Spleen (tissue), 11 donors: ENCODE results near the gene AGBL1. TPM values are rescaled to one million over a fixed set of nuclear protein-coding genes. Genes with fewer than 3 reads are reported as not detected.

Experiments
- DNase-seq: peaks from one replicate; pipeline ENCODE4 v3.0.0-alpha.2; 2020
- H3K27ac ChIP-seq, 8 donors: fragments of 200-600 bp; sonication (generic) in 7 of 8; 1 replicate in 4 of 8; 2 replicates in 4 of 8; pipeline versions ENCODE4 v1.5.0 to v1.8.0; 2016 to 2021; ENCODE audit warnings: inconsistent platforms in 4 of 8, mild to moderate bottlenecking in 4 of 8, moderate library complexity in 1 of 8
- H3K27me3 ChIP-seq, 7 donors: fragments of 200-600 bp; sonication (generic) in 6 of 7; replicated peaks in 1 of 7; 1 replicate in 4 of 7; 2 replicates in 3 of 7; pipeline versions ENCODE4 v1.5.0 to v1.8.0; 2016 to 2021; ENCODE audit warnings: inconsistent platforms in 3 of 7, mild to moderate bottlenecking in 1 of 7
- H3K36me3 ChIP-seq, 6 donors: fragments of 200-600 bp; sonication (generic) in 5 of 6; 1 replicate in 4 of 6; 2 replicates in 2 of 6; pipeline versions ENCODE4 v1.5.0 to v1.8.0; 2016 to 2021; ENCODE audit warnings: inconsistent platforms in 2 of 6
- H3K4me1 ChIP-seq, 6 donors: fragments of 200-600 bp; sonication (generic) in 5 of 6; 1 replicate in 3 of 6; 2 replicates in 3 of 6; pipeline versions ENCODE4 v1.5.0 to v1.8.0; 2016 to 2021; ENCODE audit warnings: inconsistent platforms in 3 of 6
- H3K4me3 ChIP-seq, 8 donors: fragments of 200-600 bp; sonication (generic) in 7 of 8; 1 replicate in 4 of 8; 2 replicates in 4 of 8; pipeline versions ENCODE4 v1.5.0 to v1.8.0; 2016 to 2021; ENCODE audit warnings: inconsistent platforms in 4 of 8, mild to moderate bottlenecking in 4 of 8, moderate library complexity in 2 of 8
- H3K9me3 ChIP-seq, 8 donors: fragments of 200-600 bp; sonication (generic) in 7 of 8; 1 replicate in 4 of 8; 2 replicates in 4 of 8; pipeline versions ENCODE4 v1.5.0 to v1.8.0; 2016 to 2021; ENCODE audit warnings: inconsistent platforms in 4 of 8
- POLR2A ChIP-seq, 3 donors: fragments of 450-650 bp; IDR thresholded peaks; one replicate each; pipeline ENCODE4 v1.5.1; 2017; ENCODE audit warnings: antibody characterized with exemption in 3 of 3, mild to moderate bottlenecking in 1 of 3
- POLR2AphosphoS5 ChIP-seq, 3 donors: sonication (generic); formaldehyde crosslinking; IDR thresholded peaks; one replicate each; pipeline ENCODE4 v1.5.1; 2017; ENCODE audit warnings: antibody characterized with exemption in 3 of 3
- WGBS, 5 donors: extraction: QIAGEN DNeasy Blood & Tissue Kit in 3 of 5; methylation state at CpG; one replicate each; pipeline versions ENCODE4 v1.1.5 to v1.1.7; 2013 to 2018; 5-methylcytosine and 5-hydroxymethylcytosine counted together
- intact Hi-C: fragments of 100-400 bp; cut with DNase I; formaldehyde crosslinking; loops from one replicate; pipeline ENCODE4 v1.15.0; 2023; ENCODE audit warnings: low total_unique reads
- polyA plus RNA-seq, 3 donors: library from polyadenylated mRNA; stranded (reverse); fragments of 200-250 nt; gene quantifications; one replicate each; pipeline ENCODE4 v1.2.1, GENCODE V29; 2013
- total RNA-seq, 7 donors: library from RNA; depleted of rRNA in 3 of 7; stranded (reverse); fragments of >200 nt in 3 of 7; fragmentation: NEBNext Ultra II Directional in 4 of 7; extraction: Animal tissue kit (Norgen Biotek cat#: 25700) in 4 of 7; gene quantifications; one replicate each; pipeline versions ENCODE4 v1.1.0 to v1.2.1, GENCODE V29; 2016 to 2021
- TF ChIP-seq, protein P1 (sequence below), 11 experiments: fragments of 200-600 bp in 7 of 11; fragments of 450-650 bp in 4 of 11; sonication (generic) in 4 of 11; IDR thresholded peaks in 8 of 11; conservative IDR thresholded peaks in 3 of 11; 1 replicate in 7 of 11; 2 replicates in 4 of 11; pipeline versions ENCODE4 v1.4.0 to v1.8.0; 2016 to 2021; ENCODE audit warnings: antibody characterized with exemption in 11 of 11, inconsistent platforms in 4 of 11, mild to moderate bottlenecking in 1 of 11
- donor health status: healthy with polysubstance abuse.
- donor health status: DM: no; HTN: no; CAD: no; lungs with moderate emphysema.
- donor health status: DM: no; HTN: no; CAD: no.
- donor health status: Bipolar disorder and iron deficiency.
- donor health status: healthy.
- donor health status: DM: no; HTN: no; CAD: no.
- donor health status: DM: yes; HTN: yes; CAD: no.

AGBL1 gene
- total and polyA plus RNA-seq, 10 donors: not detected

DNA sequence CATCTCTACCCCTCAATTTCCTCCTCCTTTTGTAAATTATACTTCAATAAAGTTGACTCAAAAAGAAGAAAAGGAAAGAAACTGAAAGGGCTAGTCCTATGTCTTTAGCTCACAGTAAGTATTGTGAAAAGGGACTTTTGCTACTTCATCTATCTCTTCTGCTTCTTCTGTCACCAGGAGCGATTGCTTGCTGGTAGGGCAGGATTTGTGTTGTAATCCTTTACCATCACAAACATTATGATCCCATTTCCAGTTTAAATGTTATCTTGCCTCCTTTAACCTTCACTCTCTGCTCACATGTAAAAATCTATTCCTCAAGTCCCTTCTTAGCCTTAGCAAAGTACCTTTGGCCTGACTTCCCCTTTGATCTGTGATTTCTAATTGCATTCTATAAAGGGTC lies 537.1 kb downstream of the AGBL1 start:
- TF ChIP-seq POLR2AphosphoS5 (IDR thresholded peaks at IDR 0.05): no peak
- no peak for TF ChIP-seq POLR2A (IDR thresholded peaks at IDR 0.05)
- TF ChIP-seq, protein P1, sequence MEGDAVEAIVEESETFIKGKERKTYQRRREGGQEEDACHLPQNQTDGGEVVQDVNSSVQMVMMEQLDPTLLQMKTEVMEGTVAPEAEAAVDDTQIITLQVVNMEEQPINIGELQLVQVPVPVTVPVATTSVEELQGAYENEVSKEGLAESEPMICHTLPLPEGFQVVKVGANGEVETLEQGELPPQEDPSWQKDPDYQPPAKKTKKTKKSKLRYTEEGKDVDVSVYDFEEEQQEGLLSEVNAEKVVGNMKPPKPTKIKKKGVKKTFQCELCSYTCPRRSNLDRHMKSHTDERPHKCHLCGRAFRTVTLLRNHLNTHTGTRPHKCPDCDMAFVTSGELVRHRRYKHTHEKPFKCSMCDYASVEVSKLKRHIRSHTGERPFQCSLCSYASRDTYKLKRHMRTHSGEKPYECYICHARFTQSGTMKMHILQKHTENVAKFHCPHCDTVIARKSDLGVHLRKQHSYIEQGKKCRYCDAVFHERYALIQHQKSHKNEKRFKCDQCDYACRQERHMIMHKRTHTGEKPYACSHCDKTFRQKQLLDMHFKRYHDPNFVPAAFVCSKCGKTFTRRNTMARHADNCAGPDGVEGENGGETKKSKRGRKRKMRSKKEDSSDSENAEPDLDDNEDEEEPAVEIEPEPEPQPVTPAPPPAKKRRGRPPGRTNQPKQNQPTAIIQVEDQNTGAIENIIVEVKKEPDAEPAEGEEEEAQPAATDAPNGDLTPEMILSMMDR (IDR thresholded peaks at IDR 0.05 in 8 of 11, conservative IDR thresholded peaks at IDR 0.05 in 3 of 11): no peak
- 75 to 90% (median 81%) methylated on average over 1 of the region's 1 CpG for WGBS, 5 donors
- intact Hi-C loops: no loop called here
- H3K27me3 ChIP-seq: no peaks in the 10 kb centered on the region
- H3K9me3 ChIP-seq: no peaks in the 10 kb centered on the region
- H3K4me1 ChIP-seq: peaks cover 0 to 5% (median 0%) of the 10 kb centered on the region in 6 donors
- no peak overlapping the region for H3K4me3 ChIP-seq
- no peak overlapping the region for H3K27ac ChIP-seq
- no peak for DNase-seq
- no peaks in the 10 kb centered on the region for H3K36me3 ChIP-seq

DNA sequence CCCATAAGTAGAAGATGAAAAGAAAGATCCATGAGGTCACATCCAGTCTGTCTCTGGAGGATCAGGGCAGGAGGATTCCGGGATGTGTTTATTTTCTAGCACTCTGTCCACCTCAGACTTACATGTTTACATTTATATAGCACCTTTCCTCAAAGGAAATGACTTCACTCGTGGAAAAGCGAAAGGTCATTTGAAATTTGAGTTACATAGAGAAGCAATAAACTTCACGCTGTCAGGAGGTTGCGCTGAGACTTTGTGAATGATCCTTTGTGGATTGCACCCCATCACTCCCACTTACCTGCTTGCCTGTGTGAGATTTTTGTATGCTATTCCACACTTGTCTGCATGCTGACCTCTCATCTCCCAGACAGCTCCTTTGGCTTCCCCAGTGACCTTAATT lies 540.5 kb downstream of the AGBL1 start:
- no peak overlapping the region for H3K4me3 ChIP-seq
- no peaks in the 10 kb centered on the region for H3K36me3 ChIP-seq
- intact Hi-C loops: no loop called here
- no peaks in the 10 kb centered on the region for H3K27me3 ChIP-seq
- DNase-seq: no peak
- H3K4me1 ChIP-seq: no peaks in the 10 kb centered on the region
- no peaks in the 10 kb centered on the region for H3K9me3 ChIP-seq
- TF ChIP-seq POLR2A (IDR thresholded peaks at IDR 0.05) (no peak), POLR2AphosphoS5 (IDR thresholded peaks at IDR 0.05) (no peak)
- TF ChIP-seq, protein P1 (IDR thresholded peaks at IDR 0.05 in 8 of 11, conservative IDR thresholded peaks at IDR 0.05 in 3 of 11): no peak
- 27 to 53% (median 38%) methylated on average over 5 of the region's 5 CpGs for WGBS, 5 donors
- H3K27ac ChIP-seq: no peak overlapping the region

DNA sequence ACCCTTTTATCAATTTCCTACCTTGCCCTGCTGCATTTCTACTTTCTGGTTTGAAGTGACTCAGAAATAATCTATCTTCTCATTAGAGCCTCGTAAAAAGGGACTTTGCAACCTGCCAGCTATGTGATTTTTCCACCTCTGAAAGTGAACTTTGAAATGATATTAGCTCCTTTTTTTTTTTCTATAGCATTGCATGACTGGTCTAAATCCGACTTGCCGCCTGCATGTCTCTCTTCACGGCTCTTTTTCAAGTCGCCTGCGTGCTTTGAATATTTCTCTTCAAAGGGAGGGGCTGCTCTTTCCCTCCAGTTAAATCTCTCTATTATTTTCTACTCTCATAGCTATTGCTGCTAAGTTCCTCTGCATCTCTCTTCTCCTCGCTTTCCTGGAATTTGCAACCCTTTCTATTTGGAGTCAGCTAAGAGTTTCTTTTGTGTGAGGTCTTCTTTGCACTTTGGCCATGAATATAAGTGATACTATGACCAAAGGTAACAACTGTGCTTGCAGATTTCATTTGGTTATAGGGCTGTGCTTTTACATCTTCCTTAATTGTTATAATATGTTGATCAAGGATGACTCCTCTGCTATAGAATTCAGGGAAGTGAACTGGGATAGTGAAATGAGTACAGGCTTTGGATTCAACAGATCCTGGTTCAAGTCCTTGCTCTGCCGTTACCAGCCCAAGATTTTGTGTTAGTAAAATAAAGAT lies 541.1 kb downstream of the AGBL1 start:
- H3K9me3 ChIP-seq: no peaks in the 10 kb centered on the region
- WGBS, 5 donors: 46 to 56% (median 53%) methylated on average over 8 of the region's 8 CpGs
- no peak for TF ChIP-seq POLR2AphosphoS5 (IDR thresholded peaks at IDR 0.05)
- TF ChIP-seq, protein P1 (IDR thresholded peaks at IDR 0.05 in 8 of 11, conservative IDR thresholded peaks at IDR 0.05 in 3 of 11): no peak
- no peak for TF ChIP-seq POLR2A (IDR thresholded peaks at IDR 0.05)
- H3K4me3 ChIP-seq: no peak overlapping the region
- intact Hi-C loops: no loop called here
- H3K27ac ChIP-seq: no peak overlapping the region
- no peaks in the 10 kb centered on the region for H3K36me3 ChIP-seq
- DNase-seq: no peak
- H3K4me1 ChIP-seq: no peaks in the 10 kb centered on the region
- no peaks in the 10 kb centered on the region for H3K27me3 ChIP-seq

DNA sequence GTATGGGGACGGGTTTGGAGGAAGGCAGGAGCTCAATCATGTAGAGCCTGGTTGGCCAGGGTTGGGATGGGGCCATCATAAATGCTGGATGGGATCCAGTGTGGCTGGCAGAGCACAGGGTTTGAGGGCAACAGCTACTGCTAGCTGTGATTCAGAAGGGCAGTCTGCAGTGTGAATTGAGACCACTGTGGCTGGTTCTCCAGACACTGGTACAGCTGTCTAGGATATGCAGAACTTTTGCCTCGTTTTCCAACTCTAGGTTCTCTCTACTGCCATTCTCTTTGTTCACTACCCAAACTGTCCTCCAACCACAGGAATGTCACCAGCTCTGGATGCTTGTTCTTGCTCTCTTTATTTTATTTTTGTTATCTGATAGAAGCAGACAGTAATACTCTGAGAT lies 543.6 kb downstream of the AGBL1 start:
- 47 to 62% (median 51%) methylated on average over 2 of the region's 2 CpGs for WGBS, 5 donors
- TF ChIP-seq POLR2AphosphoS5 (IDR thresholded peaks at IDR 0.05) (no peak), POLR2A (IDR thresholded peaks at IDR 0.05) (no peak)
- TF ChIP-seq, protein P1 (IDR thresholded peaks at IDR 0.05 in 8 of 11, conservative IDR thresholded peaks at IDR 0.05 in 3 of 11): no peak

More for the DNA sequence above, 543.6 kb downstream of the AGBL1 start:
- H3K36me3 ChIP-seq: no peaks in the 10 kb centered on the region
- intact Hi-C loops: no loop called here
- no peaks in the 10 kb centered on the region for H3K27me3 ChIP-seq
- H3K4me1 ChIP-seq: no peaks in the 10 kb centered on the region
- no peak overlapping the region for H3K27ac ChIP-seq
- no peaks in the 10 kb centered on the region for H3K9me3 ChIP-seq
- no peak overlapping the region for H3K4me3 ChIP-seq
- no peak for DNase-seq
